HG03342 (cell line): ENCODE measurements around the gene RNU6-1.

ENCODE experiments used
- ATAC-seq: cut with Tn5 transposase; IDR thresholded peaks from one replicate; pipeline ENCODE4 v1.9.1; 2021; ENCODE audit warnings: mild to moderate bottlenecking, moderate library complexity; ENCODE audit not compliant: unreplicated experiment

Gene RNU6-1

GRCh38 chr15:67822537-67823313 is 17.1 kb downstream of the RNU6-1 start:
- no peak for ATAC-seq

- no peak for ATAC-seq
These were observed 17.9 kb downstream of the RNU6-1 start for GRCh38 chr15:67821784-67822440.

GRCh38 chr15:67820992-67821783 is 18.7 kb downstream of the RNU6-1 start:
- ATAC-seq: no peak

GRCh38 chr15:67820122-67820991 is 19.5 kb downstream of the RNU6-1 start:
- no peak for ATAC-seq

GRCh38 chr15:67819636-67820035 is 20.2 kb downstream of the RNU6-1 start:
- no peak for ATAC-seq

GRCh38 chr15:67818464-67818863 is 21.4 kb downstream of the RNU6-1 start:
- ATAC-seq: no peak

- ATAC-seq: no peak
These were observed 23.2 kb downstream of the RNU6-1 start for GRCh38 chr15:67816668-67817067.

GRCh38 chr15:67815036-67815592 is 24.7 kb downstream of the RNU6-1 start:
- ATAC-seq: no peak

GRCh38 chr15:67813104-67813634 is 26.7 kb downstream of the RNU6-1 start:
- ATAC-seq: no peak

GRCh38 chr15:67812241-67812644 is 27.6 kb downstream of the RNU6-1 start:
- no peak for ATAC-seq

- ATAC-seq: no peak
These were observed 30.0 kb downstream of the RNU6-1 start for GRCh38 chr15:67809866-67810265.

GRCh38 chr15:67809441-67809840 is 30.4 kb downstream of the RNU6-1 start:
- no peak for ATAC-seq

- ATAC-seq: no peak
These were observed 31.0 kb downstream of the RNU6-1 start for GRCh38 chr15:67808821-67809220.

GRCh38 chr15:67807836-67808235 is 32.0 kb downstream of the RNU6-1 start:
- no peak for ATAC-seq

- no peak for ATAC-seq
These were observed 32.7 kb downstream of the RNU6-1 start for GRCh38 chr15:67807141-67807540.

- no peak for ATAC-seq
These were observed 33.3 kb downstream of the RNU6-1 start for GRCh38 chr15:67806536-67806935.

- no peak for ATAC-seq
These were observed 34.0 kb downstream of the RNU6-1 start for GRCh38 chr15:67805666-67806516.

- ATAC-seq: no peak
These were observed 34.7 kb downstream of the RNU6-1 start for GRCh38 chr15:67805008-67805665.
